HG03354 (cell line): ENCODE results near the gene ZNF493.

Experiments
- ATAC-seq: cut with Tn5 transposase; IDR thresholded peaks from one replicate; pipeline ENCODE4 v1.9.1; 2021; ENCODE audit warnings: mild to moderate bottlenecking; ENCODE audit not compliant: unreplicated experiment, poor library complexity, severe bottlenecking

Gene ZNF493

DNA sequence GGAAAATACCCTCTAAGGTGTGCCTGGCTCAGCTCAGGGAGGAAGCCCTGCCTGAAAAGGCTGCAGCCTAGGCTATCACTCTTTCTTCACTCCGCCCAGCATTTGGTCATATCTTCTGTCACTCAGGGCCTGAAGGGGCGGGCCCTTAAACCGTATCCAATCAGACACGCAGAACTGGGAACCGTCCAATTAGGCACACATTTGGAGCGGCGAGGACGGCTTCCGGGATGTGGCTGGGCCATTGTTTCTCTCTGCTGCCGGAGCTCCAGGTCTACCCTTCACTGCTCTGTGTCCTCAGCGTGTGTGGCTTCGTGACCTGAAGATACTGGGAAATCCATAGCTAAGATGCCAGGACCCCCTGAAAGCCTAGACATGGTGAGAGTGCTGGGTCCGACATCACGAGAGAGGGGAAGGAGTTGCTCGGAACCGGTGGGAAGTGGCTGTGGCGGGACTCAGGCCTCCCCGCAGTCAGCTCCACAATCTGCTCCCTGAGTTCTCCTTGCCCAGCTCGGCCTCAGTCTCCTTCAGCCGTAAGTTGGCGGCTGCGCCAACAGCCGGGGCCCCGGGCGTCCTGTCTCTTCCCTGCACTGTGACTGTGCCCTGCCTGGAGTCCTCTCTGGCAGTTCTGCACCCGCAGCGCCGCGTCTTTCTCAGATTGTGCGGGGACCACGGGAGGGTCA is at the start of gene ZNF493:
Gene ZNF493 (plus strand): TSS at position 241 of the 680 bp plus-strand sequence. CDS start 105 bp downstream, at position 346.
- ATAC-seq = peak; percentile 100

GRCh38 chr19:21352830-21353229 is 44.1 kb upstream of the ZNF493 start:
- no peak for ATAC-seq

DNA sequence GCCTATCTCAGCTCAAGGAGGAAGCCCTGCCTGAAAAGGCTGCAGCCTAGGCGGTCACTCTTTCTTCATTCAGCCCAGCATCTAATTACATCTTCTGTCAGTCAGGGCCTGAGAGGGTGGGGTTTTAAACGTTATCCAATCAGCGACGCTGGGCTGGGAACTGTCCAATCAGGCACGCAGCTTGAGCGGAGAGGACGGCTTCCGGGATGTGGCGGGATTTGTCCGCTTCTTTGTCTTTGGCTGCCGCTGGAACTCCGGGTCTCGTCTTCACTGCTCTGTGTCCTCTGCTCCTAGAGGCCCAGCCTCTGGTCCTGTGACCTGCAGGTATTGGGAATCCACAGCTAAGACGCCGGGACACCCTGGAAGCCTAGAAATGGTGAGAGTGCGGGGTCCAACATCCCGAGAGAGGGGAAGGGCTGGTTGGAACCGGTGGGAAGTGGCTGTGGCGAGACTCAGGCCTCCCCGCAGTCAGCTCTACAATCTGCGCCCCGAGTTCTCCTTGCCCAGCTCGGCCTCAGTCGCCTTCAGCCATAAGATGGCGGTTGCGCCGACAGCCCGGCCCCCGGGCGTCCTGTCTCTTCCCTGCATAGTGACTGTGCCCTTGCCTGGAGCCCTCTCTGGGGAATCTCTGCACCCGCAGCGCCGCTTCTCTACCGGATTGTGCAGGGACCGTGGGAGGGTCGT is 38.0 kb upstream of the ZNF493 start, which contains the start of gene ZNF738:
Gene ZNF738 (plus strand): TSS at position 233 of the 684 bp plus-strand sequence. CDS start 141 bp downstream, at position 374.
- peak; percentile 98 for ATAC-seq

GRCh38 chr19:21362291-21362690 is 34.6 kb upstream of the ZNF493 start:
- no peak for ATAC-seq

- no peak for ATAC-seq
These were observed 12.9 kb upstream of the ZNF493 start for GRCh38 chr19:21383980-21384582.

GRCh38 chr19:21396121-21396520 is 812 bp upstream of the ZNF493 start:
- ATAC-seq = no peak

DNA sequence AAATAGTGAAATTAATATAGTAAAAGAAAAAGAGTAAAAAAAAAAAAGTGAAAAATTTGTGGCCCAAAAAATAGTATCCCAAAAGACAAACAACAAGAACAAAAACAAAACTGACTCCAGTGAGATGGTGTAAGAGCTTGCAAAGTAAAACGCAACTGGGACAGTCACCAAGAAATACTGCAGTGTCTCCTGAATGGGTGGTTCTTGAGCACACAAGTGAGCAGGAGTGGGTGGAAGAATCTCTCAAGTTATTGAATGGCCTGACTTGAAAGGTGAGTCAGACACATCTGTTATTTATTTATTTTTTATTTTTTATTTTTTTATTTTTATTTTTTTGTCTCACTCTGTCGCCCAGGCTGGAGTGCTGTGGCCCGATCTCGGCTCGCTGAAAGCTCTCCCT is 1.9 kb downstream of the ZNF493 start:
- ATAC-seq = no peak

GRCh38 chr19:21402303-21402985 is 5.5 kb downstream of the ZNF493 start:
- ATAC-seq = no peak

- ATAC-seq = no peak
These were observed 13.2 kb downstream of the ZNF493 start for GRCh38 chr19:21410166-21410565.

DNA sequence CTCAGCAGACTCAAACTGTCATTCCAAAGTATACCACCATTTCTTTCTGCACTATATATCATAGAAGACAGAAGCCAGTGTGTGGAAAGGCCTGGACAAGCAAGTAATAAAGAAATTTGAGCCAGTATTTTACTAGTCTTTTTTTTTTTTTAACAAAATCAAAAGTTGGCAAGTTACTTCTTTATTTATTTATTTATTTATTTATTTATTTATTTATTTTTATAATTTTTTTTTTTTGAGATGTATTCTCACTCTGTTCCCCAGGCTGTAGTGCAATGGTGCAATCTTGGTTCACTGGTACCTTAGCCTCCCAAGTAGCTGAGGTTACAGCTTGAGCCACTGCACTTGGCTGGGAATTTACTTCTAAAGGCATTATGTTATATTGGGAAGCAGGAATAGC is 25.3 kb downstream of the ZNF493 start:
- no peak for ATAC-seq

GRCh38 chr19:21423057-21424041 is 26.4 kb downstream of the ZNF493 start:
- ATAC-seq = no peak

GRCh38 chr19:21430675-21431074 is 33.7 kb downstream of the ZNF493 start:
- ATAC-seq = no peak

GRCh38 chr19:21432590-21432989 is 35.7 kb downstream of the ZNF493 start:
- ATAC-seq = no peak

- ATAC-seq = no peak
These were observed 37.6 kb downstream of the ZNF493 start for GRCh38 chr19:21434516-21434915.

- ATAC-seq = no peak
These were observed 38.1 kb downstream of the ZNF493 start for GRCh38 chr19:21434967-21435544.

- ATAC-seq = no peak
These were observed 42.3 kb downstream of the ZNF493 start for GRCh38 chr19:21439201-21439751.

DNA sequence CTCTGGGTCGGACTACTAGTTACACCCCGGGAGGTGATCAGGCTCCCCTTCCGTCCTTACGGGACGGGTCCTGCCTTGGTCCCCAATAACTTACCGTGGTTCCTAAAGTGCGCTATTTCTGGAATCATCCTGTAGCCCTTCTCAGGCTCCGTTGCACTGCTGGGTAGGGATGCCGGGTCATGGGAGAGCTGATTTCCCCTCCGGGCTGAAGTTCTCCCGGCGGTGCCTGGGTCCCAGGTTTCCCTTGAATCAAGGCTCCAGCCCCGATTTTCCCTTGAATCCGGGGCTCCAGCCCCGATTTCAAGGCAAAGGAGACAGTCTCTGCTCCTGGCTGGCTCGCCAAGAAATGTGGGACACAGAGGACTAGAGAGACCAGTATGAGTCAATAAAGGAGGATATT is 43.4 kb downstream of the ZNF493 start:
- ATAC-seq = no peak

- no peak for ATAC-seq
These were observed 54.3 kb downstream of the ZNF493 start for GRCh38 chr19:21451187-21451586.

- ATAC-seq = no peak
These were observed 58.0 kb downstream of the ZNF493 start for GRCh38 chr19:21454901-21455300.
